HG03342 (cell line): ENCODE measurements around the gene HNF1B.
"Not testable (repeated sequence)": the region's sequence is repeated elsewhere in the genome, so short reads cannot be mapped to it uniquely, and the experiment has no call there.

Experiments used
- ATAC-seq: cut with Tn5 transposase; IDR thresholded peaks from one replicate; pipeline ENCODE4 v1.9.1; 2021; ENCODE audit warnings: mild to moderate bottlenecking, moderate library complexity; ENCODE audit not compliant: unreplicated experiment

HNF1B gene, protein sequence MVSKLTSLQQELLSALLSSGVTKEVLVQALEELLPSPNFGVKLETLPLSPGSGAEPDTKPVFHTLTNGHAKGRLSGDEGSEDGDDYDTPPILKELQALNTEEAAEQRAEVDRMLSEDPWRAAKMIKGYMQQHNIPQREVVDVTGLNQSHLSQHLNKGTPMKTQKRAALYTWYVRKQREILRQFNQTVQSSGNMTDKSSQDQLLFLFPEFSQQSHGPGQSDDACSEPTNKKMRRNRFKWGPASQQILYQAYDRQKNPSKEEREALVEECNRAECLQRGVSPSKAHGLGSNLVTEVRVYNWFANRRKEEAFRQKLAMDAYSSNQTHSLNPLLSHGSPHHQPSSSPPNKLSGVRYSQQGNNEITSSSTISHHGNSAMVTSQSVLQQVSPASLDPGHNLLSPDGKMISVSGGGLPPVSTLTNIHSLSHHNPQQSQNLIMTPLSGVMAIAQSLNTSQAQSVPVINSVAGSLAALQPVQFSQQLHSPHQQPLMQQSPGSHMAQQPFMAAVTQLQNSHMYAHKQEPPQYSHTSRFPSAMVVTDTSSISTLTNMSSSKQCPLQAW

DNA sequence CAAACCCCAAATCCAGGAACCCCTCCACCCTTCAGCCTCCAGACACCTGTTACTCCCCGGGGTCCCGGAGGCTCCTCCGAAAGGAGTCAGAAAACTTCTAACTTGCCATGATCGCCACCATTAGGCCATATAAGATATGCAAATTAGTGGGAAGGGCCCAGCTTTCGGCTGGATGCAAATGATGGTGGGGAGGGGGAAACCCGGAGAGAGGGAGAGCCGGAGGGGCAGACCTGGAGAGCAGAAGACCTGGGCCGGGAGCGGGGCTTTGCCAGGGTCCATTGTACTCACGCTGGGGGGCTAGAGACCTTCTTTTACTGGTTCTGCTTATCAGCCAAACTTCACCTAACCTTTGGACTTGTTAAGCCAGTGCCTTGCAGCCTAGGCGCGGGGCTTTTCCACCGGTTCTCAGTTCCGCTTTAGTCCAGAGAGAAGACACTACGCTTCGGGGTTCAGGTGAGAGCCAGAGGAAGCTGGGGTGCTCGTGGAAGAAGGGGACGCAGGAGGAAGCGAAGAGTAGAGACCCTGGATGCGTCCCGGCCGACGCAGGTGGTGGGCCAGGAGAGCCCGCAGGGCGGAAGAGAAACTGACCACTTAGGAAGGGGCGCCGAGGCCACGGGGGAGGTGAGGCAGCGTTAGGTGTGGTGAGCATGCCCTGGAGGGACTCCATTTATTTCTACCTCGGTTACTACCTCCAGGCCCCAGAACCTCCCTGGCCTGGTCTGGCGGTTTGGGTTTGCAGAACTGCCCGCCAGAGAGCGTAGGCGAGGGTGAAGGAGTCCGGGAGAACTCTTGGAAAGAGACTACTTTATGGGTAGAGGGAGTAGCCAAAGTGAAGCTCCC is at the start of gene HNF1B:
HNF1B (minus strand) TSS at position 99 of the 840 bp plus-strand sequence. CDS start 175 bp downstream, outside the sequence.
- ATAC-seq = peak; percentile 38

DNA sequence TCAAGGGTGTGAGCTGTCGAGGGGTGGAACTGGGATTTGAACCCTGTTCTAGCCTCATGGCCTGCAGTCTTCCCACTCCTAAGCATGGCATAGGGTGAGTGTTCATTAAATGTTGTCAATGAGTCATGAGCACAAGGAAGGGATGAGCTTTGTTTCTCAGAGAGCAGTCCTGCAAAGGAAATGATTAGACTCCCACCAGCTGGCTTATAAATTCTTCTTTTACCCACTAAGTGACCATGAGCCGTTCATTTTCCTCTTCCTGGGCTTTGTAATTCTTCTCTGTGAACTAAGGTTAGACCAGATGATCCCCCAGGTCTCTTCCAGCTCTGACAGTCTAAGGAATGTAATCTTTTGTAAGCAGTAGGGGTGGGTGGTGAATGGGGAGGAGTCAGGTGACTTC is 47.9 kb upstream of the HNF1B start:
- no peak for ATAC-seq

DNA sequence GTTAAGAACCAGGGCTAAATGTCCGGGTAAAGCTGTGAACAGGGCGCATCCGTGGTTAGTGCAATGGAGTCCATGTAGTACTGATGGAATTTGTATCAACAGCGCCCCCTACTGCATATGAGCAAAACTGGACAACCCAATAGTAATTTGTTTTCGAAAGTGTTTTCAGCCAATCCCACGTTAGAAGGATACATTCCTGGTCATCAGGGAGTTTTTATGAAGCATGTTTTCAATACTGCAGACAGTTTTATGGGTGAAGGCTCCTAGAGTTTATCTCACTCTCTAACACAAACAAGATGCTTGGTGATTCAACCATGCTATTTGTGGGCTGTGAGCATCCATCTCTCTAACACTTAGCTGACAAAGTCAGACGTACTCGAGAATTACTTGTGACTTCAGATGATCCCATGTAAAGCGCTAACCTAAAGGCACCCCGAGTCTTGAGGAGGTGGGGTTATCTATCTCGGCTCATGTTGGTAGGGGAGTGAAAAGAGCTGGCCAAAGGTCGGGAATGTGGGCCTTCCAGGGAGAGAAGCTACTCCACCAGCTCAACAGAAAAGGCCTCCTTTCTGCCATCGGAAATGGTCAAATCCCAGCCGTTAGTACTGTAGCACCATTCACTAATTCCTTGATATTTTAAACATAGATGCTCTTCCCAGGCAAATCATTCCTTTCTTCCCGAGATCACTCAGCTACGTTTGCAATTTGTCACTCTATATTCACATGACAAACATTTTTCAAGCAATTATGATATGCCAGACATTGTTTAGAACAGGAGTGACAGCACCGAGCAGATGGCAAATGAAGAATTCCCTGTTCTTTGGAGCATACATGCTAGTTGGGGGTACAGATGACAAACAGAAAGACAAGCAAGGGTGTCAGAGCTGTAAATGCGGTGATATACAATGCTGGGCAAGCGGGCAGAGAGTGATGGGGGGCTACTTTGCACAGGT is 46.9 kb upstream of the HNF1B start:
- ATAC-seq = peak; percentile 49

DNA sequence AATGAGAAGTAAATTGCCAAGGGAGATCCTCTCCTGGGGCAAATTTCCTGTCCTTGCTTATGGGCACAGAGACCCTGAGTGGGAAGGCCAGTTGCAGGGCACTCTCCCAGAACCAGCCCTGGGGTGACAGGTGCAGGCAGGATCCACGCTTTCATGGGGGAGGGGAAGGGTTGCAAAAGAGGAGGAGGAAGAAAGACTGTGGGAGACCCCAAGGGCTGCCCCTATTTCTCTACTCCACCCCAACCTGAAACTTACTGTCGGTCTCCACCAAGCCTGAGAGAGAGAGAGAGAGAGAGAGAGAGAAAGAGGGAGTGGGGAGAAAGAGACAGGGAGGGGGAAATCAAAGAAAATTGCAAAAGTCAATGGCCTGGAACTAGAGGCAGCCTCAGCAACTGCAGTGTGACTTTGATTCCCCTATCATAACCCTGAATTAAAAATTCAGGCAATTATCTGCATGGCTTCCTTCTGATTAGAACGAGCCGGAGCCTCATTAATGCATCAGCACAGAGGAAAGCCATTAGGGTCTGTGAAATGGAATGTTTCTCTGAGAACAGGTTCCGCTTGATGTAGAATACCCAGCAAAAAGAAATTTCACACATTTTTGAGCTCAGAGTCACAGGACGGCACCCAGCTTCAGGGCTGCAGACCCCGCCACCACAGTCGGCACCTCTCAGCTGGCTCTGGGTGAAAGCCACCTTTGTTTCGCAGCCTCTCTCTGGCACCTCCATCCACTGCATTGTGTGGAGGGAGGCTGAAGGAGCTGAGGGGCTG is 45.1 kb upstream of the HNF1B start:
- no peak for ATAC-seq

DNA sequence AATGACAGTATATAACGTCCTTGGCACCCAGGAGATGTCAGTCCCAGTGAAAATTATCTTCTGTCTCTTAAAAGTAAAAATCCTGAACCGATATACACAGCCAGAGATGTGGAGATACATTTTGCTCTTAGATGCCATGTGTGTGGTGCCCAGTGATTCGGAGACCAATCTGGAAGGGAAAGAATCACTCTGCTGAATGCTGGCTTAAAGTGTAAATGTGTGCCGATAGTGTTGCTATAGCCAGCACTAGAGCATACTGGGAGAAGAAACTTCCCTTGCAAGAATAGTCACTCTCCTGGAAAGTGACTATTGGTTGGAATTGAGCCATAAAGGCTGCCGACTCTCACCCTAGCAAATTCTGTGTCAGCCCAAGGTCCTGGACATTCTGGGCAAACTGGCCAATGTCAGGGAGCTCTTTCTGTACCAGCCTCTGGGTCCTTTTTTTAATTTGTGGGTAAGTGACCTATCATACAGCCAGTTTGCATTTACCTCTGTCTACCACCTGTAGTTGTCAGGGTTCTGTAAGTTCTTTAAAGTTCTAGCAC is 44.2 kb upstream of the HNF1B start:
- no peak for ATAC-seq

DNA sequence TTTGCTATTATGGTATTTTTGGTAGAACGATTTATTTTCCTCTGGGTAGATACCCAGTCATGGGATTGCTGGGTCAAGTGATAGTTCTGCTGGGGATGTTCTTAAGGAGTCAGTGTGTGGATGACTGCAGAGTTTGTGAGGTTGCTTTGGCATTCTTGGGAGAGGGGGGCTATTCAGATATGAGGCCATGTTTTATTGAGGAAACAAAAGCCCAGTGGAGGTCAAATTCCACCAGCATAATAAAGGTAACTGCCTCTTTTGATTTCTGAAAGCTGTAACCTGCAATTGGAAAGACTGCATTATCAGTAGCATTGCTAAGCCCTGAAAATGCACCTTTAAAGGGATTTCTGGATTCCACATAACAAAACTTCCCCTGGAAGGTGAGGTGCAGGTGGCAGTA is 43.7 kb upstream of the HNF1B start:
- no peak for ATAC-seq

DNA sequence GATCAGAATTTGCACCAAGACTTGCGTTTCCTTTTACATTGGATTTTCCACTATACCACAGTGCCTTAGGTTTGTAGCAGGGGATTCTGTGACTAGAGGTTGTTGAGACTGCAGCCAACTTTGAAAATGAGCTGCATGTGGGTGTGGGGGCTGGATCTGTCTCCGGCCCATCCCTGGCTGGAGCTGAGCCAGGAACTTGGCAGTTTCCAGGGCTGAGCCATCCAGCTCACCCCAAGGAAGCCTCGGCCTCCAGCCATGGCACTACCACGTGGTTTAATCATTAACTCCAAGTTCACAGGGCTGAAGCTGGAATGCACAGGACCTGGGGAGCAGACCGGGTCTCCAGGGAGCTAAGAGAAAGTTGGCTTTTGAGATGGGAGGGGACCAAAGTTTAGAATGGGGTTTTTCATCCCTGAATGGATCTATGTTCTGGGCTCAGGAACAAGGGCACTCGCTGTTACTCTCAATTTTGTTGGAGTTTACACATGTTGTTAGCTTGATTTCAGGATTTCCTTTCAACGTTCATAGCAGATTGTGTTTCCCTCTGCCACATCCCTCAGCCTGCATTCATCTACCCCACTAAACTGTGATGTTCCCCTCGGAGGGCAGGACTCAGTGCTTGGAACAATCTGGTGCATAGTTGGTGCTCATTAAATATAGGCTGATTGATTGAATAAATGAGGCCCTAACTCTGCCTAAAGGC is 42.3 kb upstream of the HNF1B start:
- ATAC-seq = no peak

DNA sequence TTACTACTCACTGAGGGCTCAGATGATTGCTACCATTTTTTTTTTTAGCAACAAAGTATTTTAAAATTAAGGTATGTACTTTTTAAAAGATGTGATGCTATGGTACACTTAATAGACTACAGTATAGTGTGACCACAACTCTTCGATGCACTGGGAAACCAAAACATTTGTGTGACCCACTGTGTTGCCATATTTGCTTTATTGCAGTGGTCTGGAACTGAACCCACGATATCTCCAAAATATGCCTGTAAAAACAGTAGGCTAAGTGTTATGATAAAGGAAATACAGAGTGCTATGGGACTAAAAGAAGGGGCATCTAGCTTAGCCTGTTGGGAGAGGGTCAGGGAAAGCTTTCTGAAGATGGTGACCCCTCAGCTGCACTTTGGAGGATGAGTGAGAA is 41.6 kb upstream of the HNF1B start:
- ATAC-seq = no peak

DNA sequence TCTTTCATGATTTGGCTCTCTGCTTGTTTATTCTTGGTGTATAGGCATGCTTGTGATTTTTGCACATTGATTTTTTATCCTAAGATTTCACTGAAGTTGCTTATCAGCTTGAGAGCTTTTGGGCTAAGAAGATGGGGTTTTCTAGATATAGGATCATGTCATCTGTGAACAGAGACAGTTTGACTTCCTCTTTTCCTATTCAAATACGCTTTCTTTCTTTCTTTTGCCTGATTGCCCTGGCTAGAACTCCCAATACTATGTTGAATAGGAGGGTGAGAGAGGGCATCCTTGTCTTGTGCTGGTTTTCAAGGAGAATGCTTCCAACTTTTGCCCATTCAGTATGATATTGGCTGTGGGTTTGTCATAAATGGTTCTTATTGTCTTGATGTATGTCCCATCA is 37.6 kb upstream of the HNF1B start:
- ATAC-seq = not testable (repeated sequence)

DNA sequence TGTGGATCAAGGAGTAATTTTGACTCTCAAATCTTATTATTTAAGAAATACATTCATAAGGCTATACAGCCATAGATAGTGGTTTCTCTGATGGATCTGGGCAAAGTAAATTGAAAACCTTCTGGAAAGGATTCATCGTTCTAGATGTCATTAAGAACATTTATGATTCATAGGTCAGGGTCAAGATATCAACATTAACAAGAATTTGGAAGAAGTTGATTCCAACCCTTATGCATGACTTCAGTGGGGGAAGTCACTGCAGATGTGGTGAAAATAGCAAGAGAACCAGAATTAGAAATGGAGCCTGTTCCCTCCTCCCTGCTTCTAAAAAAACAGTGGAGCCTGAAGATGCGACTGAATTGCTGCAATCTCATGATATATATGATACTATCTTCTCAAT is 36.6 kb upstream of the HNF1B start:
- ATAC-seq = no peak

DNA sequence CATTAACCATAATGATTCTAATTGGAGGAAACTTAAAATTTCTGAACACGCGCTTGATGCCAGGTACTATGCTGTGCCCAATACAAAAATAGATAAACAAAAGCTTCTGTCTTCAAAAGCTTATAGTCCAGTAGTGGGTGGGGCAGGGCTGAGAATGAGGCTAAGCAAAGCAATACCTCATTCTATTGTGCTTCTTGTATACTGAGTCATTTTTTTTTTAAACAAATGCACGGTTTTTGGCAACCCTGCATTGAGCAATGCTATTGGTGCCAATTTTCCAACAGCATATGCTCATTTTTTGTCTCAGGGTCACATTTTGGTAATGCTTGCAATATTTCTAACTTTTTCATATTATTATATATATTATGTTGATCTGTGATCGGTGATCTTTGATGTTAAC is 34.7 kb upstream of the HNF1B start:
- no peak for ATAC-seq

DNA sequence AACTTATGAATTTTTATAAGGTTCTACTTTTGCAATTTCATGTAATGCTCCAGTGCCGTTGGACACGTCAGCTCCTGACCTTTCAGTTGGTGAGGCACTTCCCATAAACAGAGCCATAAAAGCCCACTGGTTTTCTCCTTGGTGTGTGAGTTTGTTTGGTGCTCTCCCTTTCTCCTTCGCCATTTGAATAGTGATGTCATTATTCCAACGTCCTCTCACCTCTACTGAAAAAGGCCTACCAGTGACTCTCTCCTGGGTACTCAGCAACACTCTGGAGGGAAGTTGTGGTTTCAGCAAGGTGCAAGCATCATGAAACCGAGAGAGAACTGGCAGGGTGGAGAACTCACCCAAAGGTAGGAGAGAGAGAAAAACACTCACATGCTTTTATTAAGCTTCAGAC is 29.6 kb upstream of the HNF1B start:
- ATAC-seq = peak; percentile 87

DNA sequence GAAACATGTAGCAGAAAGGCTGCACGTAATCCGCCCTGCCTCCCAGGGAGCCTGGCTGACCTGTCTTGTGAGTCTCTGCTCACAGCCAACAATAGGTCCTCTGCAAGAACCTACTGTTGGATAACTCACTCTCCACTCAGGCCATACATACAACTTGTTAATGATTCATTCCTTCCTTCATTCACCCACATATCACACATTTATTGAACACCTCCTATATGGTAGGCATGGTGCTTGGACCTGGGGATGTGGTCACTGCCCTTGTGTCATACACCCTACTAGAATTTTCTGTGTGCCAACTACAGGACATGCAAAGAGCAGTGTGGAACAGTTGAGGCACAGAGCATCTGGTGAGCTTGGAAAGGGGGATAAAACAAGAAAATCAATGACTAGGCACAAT is 28.1 kb upstream of the HNF1B start:
- ATAC-seq = no peak

DNA sequence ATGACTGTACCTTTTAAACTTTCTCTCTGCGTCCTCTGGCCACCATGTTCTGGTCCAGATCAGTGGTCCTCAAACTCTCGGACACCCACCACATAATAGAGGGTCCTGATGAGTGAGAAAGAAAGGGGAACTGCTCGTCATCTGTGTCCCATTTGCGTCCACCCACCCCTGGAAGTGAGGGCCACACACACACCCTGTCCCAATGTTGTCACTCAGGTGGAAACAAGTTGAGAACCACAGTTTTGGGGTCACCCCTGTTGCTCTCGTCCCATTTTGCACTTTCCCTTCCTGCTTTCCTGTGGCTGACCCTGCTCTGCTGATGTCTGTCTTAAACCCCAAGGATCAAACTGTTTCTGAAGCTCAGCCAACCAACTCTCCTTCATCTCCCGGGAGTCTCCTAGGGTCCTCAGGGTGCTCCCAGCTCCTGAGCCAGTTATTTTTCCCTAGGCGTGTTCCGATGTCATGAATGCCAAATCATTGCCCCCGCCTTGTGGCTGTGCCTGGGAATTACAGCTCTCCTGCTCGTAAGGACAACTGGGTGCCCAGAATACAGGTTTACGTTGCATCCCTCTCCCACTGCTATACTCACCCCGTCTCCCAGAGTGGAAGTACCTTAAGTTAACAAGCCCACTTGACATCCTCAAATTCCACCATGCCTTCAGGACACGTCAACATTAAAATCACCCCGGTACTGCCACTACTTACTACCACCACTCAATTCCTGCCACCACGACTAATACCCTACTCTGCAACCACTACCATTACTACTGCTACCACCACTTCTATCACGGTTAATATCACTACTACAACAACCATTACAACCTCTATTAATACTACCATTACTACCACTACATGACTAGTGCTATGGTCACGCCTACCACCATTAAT is 26.0 kb upstream of the HNF1B start:
- ATAC-seq = no peak

DNA sequence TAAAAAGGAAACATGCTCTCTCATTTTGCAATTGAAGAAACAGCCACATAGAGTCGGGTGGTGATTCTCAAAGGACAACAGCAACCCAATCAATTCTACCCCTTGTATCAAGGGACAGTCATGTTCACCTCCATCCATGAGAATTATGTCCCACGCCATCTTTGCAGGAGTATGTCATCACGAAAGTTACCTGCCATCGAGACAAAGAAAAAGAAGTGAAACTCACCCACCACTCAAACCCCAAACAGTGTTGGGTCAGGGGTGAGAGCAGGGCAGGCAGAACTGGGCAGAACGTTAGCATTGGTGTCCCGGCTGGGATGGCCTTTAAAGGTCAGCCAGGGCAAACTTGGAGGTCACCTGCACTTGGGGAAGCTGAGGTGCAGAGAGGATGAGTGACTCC is 24.2 kb upstream of the HNF1B start:
- ATAC-seq = no peak

DNA sequence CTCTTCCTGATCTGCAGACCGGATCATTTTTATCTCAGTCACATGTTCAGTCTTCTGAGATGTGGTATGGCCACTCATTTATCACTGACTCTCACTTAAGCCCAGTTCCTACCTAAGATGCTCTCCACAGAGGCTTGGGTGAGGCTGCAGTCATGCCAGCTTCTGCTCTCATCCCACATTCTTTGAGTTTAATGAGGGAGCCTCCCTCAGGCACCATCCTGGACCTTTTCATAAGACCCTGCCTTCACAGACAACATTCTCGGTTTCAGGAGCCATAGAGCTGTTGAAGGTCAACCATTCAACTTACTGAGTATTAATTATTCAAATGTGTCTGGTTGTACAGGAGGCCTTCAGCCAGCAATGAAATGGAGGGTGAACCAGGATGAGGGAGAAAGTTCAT is 23.6 kb upstream of the HNF1B start:
- no peak for ATAC-seq

DNA sequence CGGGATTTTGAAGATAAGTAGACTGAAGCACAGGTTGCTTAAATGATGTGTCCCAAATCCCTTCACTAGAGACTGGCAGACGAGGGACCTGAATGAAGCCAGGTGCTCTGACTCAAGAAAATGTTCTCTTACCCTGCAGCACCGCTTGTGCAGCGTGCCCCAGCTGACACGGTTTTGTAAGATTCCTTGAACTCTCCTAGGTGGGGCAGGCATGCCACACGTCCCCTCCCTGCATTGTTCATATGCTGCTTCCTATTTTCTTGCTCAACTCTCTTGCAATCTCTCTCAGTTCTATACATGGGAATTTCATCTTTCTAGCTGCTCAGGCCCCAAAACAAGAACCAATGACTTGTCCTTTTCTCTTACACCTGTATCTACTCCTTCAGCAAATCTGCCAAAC is 22.1 kb upstream of the HNF1B start:
- no peak for ATAC-seq

DNA sequence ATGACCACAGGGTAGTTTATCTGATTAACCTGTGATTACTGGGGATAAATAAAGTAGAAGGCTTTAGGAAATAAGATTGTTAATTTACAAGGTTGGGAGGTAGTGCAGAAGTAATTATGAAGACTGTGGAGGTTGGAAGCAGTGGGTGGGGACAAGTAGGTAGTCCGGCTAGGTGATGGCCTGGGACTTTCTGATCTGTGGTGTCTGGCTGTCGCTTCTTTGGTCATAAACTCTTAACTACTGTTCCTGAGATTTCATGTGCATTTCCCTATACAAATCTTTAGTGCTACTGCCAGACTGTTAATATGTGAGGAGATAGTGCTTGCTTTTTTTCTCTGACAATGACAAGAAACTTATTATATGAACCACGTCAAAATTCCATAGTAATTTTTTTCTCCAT is 19.5 kb upstream of the HNF1B start:
- ATAC-seq = no peak
